NCI-H1092 treated with DMSO at 0.1 percent for 48 hours (cell line): Measurements from ENCODE around the gene MYOC.
A peak's percentile ranks its signal among the peaks of the same experiment; 100 is the strongest.
"Not testable (repeated sequence)": the region's sequence is repeated elsewhere in the genome, so short reads cannot be mapped to it uniquely, and the experiment has no call there.

Source experiments
- DNase-seq: peaks from one replicate; lab custom pipeline; 2025; lab: John Stamatoyannopoulos, UW

MYOC gene

DNA sequence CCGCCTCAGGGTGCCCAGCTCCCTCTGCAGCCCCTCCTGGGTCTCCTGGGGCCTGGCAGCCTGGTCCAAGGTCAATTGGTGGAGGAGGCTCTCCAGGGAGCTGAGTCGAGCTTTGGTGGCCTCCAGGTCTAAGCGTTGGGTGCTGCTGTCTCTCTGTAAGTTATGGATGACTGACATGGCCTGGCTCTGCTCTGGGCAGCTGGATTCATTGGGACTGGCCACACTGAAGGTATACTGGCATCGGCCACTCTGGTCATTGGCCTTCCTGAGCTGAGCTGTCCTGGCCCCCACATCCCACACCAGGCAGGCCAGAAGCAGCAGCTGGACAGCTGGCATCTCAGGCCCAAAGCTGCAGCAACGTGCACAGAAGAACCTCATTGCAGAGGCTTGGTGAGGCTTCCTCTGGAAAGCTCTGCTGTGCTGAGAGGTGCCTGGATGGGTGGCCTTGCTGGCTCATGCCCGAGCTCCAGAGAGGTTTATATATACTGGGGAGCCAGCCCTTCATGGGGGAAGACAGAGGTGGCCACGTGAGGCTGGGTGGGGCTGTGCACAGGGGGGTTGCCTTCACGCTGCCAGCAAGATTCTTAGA, at the start of gene MYOC:
Gene MYOC (minus strand): TSS at position 455 of the 589 bp plus-strand sequence. CDS start 77 bp downstream, at position 378.
- no peak for DNase-seq

DNA sequence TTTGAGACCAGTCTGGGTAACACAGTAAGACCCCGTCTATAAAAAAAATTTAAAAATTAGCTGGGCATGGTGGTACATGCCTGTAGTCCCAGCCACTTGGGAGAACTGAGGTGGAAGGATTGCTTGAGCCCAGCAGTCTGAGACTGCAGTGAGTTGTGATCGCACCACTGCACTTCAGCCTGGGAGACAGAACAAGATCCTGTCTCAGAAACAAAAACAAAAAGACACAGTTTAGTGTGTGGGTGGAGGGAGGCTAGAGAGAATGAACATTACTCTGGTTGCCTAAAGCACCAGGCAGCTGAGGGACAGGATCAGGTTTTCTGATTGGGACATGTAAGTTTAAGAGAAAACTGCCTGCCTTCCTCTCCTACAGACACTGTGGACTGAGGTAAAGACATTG, 47.0 kb upstream of the MYOC start:
- no peak for DNase-seq

DNA sequence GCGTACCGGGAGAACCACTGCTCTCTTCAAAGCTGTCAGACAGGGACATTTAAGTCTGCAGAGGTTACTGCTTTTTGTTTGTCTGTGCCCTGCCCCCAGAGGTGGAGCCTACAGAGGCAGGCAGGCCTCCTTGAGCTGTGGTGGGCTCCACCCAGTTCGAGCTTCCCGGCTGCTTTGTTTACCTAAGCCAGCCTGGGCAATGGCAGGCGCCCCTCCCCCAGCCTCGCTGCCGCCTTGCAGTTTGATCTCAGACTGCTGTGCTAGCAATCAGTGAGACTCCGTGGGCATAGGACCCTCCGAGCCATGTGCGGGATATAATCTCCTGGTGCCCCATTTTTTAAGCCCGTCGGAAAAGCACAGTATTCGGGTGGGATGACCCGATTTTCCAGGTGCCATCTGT, 43.3 kb upstream of the MYOC start:
- DNase-seq, result not testable (repeated sequence)

DNA sequence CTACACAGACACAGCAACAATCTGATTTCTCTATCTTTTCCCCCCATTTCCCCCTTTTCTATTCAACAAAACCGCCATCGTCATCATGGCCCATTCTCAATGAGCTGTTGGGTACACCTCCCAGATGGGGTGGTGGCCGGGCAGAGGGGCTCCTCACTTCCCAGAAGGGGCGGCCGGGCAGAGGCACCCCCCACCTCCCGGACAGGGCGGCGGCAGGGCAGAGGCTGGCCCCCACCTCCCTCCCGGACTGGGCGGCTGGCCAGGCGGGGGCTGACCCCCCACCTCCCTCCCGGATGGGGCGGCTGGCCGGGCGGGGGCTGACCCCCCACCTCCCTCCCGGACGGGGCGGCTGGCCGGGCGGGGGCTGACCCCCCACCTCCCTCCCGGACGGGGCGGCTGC, 41.1 kb upstream of the MYOC start:
- DNase-seq, result not testable (repeated sequence)

DNA sequence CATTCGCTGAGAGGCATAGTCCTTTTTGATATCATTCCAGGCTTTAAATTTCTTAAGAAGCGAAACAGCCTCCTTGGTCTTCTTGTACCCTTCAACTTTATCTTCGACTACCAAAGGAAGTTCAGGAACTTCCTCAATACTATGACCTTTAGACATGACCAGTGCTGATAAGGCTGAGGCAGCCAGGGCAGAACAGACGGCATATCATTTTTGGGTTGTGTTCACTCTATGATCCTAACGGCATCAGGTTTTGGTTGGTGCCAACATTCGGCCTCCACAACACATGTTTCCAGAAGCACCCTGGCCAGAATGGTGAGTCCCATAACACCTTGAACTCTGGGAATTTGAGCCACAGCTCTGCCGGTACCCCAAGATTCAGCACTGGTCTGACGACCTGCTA, 31.4 kb upstream of the MYOC start:
- no peak for DNase-seq

DNA sequence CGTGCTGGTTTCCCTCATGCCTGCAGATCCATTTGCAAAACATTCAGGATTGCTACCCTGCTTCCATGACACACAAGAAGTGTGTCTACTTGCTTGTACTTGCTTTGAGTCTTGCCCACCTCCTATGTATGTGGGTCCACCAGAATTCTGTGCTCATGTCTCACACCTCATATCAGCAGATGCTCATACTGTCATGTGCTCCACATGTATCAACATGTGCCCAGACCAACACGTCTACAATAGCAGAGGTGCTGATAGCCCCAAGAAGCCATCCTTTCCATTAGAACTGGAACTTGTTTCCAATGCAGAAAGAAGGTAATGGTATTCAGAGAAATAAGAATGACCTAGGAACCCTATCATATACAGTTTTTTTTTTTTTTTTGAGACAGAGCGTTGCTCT, 27.9 kb upstream of the MYOC start:
- no peak for DNase-seq

DNA sequence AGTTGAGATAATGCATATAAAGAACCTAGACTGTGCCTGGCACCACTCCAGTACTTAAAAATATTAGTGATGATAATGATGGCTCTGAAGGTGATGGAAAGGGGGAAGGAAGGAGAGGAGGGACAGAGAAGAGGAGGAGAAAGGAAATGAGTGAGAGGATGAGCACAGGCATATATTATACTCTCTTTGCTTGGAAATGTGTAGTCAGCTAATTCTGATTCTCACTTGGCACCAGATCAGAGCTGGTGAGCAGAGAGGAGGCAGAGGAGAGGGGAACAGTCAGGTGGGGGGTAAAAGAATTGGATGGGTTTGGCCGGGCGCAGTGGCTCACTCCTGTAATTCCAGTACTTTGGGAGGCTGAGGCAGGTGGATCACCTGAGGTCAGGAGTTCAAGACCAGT, 24.3 kb upstream of the MYOC start:
- DNase-seq, result no peak

DNA sequence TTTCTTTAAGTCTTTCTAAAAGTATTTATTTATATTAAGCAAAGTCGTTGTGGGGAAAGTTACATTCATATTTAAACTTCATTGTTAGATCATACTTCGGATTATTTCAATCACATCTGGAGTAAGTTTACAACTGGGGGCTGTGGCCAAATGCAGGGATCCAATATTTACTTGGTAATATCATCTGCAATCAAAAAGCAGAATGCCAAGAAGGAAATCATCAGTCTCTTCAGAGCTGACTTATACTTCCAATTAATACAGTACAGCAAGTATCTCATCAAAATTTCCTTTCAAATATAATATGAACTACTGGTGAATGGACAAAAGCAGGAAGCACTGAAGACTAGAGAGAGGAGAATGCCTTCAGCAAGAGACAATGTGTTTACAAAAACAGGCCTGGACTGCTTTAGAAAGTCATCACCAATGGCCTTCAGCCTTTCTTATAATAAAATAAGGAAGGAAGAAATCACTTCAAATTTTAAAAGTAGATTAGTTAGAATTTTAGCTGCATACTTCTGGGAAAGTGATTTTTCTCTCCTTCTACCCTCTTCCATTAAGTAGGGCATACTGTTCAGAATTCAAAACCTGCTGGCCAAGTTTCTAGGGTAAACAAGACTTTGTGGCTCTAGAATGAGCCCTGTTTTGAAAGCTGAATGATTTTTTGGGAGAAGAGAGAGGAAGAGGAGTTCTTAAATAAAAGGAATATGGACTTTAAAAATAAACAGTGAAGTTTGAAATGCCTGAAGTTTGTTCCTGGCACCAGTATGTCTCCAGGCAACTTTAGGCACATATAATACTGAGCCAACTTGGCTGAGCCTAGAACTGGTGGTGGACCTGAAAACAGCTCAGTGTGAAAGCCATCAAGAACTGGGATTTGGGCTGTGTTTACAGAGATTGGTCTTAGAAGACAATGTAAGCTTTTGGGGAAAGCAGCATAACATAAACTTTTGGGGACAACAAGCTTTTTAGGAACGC, 22.2 kb upstream of the MYOC start:
- DNase-seq, result no peak

DNA sequence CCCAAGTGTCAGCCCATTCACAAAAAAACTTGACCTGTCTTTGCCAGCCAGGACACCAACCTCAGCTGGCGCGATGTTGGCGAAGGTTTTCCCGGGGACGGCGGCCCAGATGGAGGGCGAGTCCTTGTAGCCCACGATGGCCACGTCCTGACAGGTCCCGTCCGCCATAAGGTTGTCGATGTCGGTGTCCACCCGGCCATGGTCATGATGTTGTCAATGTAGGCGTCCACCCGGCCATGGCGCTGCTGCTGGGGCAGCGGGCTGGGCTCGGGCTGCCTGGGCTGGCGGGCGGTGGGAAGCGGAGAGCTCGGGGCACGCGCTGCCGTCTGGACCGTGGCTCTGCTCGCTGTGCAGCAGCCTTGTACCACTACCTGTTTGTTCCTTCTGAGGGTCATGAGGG, 18.3 kb upstream of the MYOC start:
- DNase-seq, result no peak

DNA sequence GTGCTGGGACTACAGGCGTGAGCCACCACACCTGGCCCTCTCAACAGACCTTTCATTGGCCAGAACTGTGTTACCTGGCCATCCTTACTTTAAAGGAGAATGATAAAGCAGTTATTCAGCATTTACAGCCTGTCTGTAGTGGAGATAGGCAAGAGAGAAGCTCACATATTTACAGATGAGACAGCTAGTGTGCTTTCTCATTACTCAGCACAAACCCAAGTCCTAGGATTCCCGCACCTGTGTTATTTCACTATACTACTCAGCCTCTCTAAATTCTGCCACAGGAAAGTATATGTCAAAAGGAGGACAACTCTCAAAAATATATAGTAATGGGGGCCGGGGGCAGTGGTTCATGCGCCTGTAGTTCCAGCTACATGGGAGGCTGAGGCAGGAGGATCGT, 15.9 kb upstream of the MYOC start:
- no peak for DNase-seq

DNA sequence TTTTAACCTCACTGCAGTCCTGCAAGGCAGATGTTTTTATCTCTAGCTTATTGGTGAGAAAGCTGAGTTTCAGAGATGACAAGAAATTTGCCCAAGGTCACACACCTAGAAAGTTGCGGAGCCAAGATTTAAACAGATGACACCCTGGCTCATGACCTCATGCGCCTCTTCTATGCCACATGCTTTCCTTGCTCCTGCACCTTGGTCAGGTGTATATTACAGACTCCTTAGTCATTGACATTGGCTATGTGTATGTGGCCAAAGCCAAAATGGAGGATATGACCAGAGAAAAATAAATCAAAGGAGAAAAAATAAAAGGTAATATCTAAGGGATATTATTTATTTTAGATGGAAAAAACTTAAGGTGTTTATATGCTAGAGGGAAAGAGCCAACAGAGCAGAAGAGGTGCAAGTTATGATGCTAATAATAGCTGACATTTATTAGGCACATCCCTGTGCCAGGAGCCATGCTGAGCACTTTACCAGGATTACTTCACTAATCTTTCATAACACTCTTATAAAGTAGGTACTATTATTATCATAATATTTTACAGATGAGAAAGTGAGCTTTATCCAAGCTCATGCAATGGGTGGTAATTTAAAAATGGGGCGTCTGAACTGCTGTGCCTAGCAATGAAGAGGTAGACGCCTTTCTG, 13.8 kb upstream of the MYOC start:
- DNase-seq, result no peak

DNA sequence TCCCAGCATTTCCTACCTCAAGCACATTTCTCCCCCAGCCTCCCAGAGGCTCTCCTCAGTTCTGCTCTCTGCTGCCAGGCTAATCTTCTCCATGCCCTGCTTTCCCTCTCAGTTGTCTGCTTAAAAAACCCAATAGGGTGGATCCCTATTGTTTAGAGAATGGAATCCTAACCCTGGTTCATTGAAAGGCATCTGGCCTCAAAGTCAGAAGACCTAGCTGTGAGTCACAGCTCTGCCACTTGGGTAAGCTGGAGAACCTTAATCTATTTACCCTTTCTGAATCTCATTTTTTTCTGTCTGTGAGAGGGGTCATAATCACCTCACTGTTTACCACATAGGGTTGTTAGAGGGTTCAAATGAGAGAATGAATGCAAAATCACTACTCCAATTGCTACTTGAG, 12.5 kb upstream of the MYOC start:
- no peak for DNase-seq

DNA sequence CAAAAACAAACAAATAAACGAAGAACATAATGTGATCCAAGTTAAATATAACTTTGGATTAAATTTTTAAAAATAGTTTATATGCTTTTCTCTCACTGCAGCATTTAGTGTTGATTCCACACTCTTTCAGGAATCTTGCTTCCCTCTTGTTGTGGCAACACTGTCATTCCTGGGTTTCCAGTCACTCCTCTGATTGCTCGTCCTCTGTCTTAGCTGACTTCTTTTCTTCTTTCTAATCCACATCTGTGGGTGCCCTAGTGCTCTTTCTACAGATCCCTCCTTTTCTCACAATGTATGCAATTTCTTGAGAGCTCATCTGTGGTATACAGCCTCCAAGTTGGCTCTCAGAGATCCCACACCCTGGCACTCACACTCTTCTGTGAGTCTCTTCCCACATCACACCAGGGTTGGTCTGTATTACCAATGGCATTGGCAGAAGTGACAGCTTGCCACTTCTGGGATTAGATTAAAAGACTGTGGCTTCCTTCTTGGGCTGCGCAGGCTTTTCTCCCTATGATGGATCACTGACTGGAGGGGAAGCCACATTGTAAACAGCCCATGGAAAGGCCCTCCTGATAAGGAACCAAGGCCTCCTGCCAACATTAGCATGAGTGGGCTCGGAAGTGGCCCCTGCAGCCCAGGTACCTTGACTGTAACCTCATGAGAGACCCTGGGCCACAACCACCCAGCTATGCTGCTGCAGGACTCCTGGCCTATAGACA, 11.5 kb upstream of the MYOC start:
- no peak for DNase-seq

DNA sequence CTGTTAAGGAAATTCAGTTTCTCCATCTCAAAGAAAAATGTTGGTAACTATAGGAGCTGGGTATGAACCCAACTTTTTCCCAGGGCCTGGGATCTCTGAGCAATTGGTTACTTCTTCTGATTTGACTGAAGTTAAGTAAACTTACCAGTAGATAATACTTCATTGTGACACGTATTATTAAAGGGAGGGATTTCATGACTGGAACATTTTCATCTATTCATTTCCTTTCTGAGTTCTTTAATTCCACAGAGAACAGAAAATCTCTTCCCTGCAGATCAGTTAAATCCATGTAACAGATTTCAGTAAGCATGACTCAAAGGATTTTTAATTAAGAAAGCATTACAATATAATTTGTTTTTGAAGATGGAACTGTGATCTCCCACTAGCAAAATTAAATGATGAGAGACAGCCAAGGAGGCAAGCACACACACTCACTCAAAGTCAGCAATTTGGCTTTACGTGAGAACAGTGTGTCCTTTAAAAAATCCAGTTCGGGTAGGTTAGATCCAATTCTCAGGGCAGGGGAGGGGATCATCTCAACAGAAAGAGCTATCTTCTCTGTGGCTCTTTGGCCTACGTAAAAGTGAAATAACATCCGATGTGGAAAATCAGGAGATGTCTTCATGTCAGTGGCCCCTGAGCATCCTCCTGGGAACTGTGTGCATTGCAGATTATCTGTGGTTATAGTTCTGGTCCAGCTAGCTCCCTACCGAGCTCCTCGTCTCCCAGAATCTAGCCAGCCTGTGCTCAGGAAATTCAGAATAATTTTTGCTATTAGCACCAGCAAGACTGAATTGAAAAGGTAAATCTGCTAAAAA, 10.8 kb upstream of the MYOC start:
- DNase-seq, result no peak

DNA sequence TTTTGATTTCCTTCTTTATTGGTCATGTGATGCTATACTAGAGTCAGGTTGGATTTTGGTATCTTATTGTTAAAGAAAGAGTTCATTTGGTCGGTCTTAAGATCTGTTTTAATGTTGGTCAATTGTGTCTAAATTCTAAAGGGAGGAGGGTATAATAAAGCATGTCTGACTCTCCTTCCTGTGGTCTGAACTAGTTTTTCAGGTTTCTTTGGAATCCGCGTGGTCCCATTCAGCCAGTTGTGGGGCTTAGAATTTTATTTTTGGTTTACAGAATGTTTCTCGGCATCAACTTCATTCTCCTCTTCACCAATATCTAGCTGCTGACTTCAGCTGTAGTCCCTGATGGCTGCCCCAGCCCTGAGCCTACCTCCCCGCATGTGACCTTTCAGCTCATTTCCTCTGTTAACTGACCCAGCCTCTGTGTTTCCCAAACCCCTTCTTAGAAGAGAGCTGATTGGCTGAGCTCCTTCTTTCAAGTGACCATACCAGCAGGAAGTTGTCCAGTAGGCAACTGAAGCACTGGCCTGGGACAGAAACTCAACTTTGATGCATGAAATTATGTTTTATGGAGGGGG, 8.7 kb upstream of the MYOC start:
- no peak for DNase-seq

DNA sequence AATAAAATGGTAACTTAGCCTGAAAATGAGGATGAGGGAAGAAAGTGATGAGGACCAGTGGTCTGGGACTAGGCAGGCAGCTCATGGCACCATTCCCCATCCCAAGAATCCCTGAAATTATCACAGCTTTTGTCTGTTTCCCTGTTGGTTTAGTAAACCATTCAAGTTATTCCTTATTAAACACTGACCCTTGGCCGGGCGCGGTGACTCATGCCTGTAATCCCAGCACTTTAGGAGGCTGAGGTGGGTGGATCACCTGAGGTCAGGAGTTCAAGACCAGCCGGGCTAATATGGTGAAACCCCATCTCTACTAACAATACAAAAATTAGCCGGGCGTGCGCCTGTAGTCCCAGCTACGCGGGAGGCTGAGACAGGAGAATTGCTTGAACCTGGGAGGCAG, 3.7 kb upstream of the MYOC start:
- not testable (repeated sequence) for DNase-seq

DNA sequence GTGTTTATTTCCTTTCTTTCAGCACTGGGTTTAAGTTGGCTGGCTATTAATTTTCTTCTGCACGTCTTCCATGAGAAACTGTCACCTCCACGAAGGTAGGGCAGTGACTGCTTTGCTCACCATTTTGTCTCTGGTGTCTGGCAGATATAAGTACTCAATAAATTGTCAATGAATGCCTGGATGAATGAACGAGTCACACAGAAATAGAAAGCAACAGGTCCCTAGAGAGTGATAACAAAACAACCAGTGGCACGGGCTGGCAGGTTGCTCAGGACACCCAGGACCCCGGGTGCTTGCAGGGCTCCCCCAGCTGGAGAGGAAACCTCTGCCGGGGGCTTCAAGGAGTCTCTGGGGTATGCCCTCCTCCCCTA, 3.2 kb upstream of the MYOC start:
- DNase-seq, result no peak

DNA sequence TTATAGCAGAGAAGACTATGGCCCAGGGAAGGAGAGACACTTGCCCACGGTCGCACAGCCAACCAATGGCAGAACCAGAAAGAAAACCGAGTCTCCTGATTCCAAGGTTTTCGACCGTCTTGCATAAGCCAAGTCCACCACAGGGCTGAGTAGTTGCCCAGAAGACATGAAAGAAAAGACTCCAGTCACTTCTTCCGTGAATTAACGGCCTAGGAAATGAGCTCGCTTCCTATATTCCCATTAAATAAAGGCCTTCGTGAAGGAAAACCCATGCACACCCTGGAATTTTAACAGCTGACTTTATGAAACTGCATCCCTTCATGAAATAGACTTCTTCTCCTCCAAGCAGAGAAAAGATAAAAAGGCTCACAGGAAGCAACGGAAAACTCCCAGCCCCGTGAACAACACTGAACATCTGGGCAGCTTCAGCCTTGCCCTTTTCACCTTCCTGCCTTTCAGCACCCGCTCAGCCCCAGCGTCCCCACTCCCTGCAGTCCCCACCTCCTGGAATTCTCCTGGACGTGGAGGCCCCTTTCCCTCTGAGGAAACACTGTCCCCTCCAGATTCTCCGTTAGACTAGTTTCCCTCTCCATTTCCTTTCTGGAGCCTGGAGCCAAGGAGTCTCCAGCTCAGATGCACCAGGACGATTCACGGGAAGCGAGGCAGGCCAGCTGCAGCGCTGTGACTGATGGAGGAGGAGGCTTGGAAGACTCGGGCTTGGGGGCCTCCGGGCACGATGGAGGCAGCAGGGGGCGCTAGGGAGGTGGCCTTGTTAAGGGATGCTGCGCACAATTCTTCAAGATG, 2.7 kb upstream of the MYOC start:
- DNase-seq, result peak; percentile 29

DNA sequence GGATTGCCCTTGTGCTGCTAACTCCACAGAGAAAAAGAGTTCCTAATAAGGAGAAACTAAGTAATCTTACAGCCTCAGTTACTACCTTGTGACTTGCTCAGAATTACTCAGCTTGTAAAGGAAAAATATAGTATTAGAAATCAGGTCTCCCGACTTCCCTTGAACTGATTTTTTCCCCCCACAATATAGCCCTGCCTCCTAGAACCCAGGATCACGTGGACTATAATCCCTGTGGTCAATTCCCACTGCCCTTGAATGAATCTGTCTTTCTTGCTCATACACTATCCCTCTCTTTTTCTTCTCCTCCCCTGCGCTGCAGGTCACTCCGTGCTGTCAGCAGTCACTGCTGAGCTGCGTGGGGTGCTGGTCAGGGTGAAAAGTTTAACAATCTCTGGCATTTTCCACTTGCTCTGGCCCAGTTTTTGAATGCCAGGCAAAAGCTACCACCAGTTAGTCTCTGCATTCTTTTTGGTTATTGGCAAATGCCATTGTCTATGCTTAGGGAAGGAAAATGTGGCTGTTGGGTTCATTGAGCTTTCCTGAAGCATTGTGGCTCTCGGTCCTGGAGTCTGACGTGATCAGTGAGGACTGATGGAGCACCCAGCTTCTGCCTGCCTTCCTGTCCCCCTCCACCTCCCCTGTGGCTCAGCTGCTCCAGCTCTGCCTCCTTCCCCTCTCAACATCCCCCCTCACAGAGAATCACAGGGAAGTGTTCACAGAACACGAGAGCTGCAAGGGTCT, 1.9 kb upstream of the MYOC start:
- DNase-seq, result no peak

DNA sequence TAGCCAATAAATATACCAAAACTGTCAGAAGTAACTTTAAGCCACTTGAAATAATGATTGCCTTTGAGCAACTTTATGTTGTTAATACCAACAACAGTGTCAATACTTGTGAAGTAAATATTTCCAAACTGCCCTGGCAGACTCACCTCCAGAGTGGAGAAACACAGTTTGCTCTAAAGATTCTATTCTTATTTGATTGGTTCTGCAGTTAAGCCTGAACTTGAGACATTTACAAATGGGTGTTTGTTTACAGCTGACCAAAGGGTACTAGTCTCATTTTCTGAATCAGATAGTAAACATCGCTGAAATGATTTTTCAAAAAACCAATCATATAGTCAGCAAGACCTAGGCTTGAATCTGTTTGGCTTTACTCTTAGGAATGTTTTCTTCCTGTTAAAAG, 1.3 kb upstream of the MYOC start:
- no peak for DNase-seq
